C4-2B (cell line): Measurements from ENCODE around the gene KCNQ1.

Experiments
- H3K27ac ChIP-seq: fragments of 450-650 bp; 2 replicates; pipeline ENCODE4 v1.5.1; 2017
- ZFX ChIP-seq: fragments of 450-650 bp; IDR thresholded peaks from 2 replicates; pipeline ENCODE4 v1.6.1; 2017
- TF ChIP-seq, protein P1 (sequence below): fragments of 450-650 bp; conservative IDR thresholded peaks from 2 replicates; pipeline ENCODE4 v1.5.1; 2017; ENCODE audit warnings: mild to moderate bottlenecking

The KCNQ1 gene

GRCh38 chr11:2465202-2466068, 20.6 kb downstream of the KCNQ1 start:
- TF ChIP-seq ZFX, result no peak
- TF ChIP-seq, protein P1, sequence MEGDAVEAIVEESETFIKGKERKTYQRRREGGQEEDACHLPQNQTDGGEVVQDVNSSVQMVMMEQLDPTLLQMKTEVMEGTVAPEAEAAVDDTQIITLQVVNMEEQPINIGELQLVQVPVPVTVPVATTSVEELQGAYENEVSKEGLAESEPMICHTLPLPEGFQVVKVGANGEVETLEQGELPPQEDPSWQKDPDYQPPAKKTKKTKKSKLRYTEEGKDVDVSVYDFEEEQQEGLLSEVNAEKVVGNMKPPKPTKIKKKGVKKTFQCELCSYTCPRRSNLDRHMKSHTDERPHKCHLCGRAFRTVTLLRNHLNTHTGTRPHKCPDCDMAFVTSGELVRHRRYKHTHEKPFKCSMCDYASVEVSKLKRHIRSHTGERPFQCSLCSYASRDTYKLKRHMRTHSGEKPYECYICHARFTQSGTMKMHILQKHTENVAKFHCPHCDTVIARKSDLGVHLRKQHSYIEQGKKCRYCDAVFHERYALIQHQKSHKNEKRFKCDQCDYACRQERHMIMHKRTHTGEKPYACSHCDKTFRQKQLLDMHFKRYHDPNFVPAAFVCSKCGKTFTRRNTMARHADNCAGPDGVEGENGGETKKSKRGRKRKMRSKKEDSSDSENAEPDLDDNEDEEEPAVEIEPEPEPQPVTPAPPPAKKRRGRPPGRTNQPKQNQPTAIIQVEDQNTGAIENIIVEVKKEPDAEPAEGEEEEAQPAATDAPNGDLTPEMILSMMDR, result no peak
- no peak overlapping the region for H3K27ac ChIP-seq

DNA sequence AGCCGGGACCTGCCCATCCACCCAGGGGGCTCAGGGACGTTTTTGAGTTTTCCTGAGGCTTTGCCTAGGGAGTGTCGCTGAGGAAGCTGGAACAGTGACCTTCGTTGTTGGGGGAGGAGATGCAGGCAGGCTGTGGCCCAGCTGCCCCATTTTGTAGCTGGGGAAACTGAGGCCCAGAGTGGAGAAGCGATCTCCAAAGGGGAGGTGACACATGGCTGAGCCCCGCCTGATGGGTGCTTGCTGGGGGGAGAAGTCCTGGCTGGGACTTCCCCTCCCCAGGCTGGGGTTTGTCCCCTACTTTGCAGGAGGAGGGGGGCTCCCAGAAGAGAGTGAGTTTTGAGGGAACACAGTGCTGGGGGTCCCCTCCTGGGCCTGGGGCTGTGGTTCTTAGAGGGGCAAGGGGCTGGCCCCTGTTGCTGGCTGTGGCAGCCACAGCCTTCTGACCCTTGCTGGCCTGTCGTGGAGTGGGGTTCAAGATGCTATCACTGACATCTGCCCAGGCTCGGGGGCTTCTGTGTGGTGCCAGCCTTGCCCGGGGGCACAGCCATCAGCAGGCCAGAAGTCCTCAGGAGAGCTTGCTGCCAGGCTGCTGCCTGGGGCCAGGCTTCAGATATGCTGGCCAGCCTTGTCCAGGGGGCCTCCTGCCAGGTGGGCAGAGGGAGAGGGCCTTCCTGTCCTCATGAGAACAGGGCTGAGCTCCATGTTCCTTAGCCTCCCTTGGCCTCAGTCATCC, 21.4 kb downstream of the KCNQ1 start:
- TF ChIP-seq ZFX, result no peak
- TF ChIP-seq, protein P1, result no peak
- no peak overlapping the region for H3K27ac ChIP-seq

- no peak overlapping the region for H3K27ac ChIP-seq
- TF ChIP-seq, protein P1, result no peak
- TF ChIP-seq ZFX, result no peak
Observed at GRCh38 chr11:2466869-2467694, 22.3 kb downstream of the KCNQ1 start.

DNA sequence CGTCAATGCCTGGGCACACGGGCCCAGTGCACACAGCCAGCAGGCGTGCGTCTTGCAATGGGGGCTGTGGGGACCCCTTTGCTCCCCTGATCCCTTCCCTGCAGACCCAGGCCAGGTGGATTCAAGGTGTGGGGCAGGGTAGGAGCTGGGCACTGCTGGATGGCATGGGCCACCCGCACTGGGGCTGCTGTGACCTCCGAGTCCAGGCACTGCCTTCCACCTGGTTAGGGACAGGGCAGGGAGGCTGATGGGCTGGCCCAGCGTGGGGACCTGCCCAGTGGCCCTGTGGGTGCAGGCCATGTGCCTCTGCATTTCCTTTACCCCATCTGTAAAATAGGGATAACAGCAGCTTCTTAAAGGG, 22.9 kb downstream of the KCNQ1 start:
- no peak overlapping the region for H3K27ac ChIP-seq
- no peak for TF ChIP-seq ZFX
- TF ChIP-seq, protein P1, result no peak

GRCh38 chr11:2468363-2469235, 23.8 kb downstream of the KCNQ1 start:
- TF ChIP-seq ZFX, result no peak
- TF ChIP-seq, protein P1, result no peak
- H3K27ac ChIP-seq, result no peak overlapping the region

- TF ChIP-seq ZFX, result no peak
- no peak overlapping the region for H3K27ac ChIP-seq
Observed at GRCh38 chr11:2470495-2470894, 25.7 kb downstream of the KCNQ1 start.
